ENCODE data around the gene ZFYVE9. TPM values are rescaled to one million over a fixed set of nuclear protein-coding genes. Genes with fewer than 3 reads are reported as not detected.

The ZFYVE9 gene
- total and polyA plus RNA-seq, 2 of the 4 experiments (the other 2 are of a cell fraction), result 8.3 to 28.7 TPM

DNA sequence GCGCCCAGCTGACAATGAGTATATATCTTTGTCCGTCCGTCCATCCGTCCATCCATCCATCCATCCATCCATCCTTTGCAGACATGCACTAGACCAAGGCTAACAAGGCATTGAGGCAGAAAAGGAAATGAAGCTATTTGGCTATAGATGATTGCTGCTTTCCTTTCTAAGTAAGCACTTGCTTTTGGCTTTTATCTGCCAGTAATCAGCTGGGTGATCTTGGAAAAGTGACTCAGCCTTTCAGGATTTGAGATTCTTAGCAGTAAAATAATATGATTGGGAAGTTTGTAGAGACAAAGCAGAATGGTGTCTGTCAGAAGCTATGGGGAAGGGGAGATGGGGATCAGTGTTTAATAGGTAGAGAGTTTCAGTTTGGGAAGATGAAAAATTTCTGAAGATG is 22.7 kb downstream of the ZFYVE9 start:
- Histone ChIP-seq H3K9ac (ENCODE audit: low read depth, low read length) (no peak overlapping the region), H3K36me3 (ENCODE audit: control insufficient read depth, insufficient read depth, low read length) (no peaks in the 10 kb centered on the region), H3K4me2 (ENCODE audit: low read depth, low read length) (no peak overlapping the region), H2BK120ac (ENCODE audit: low read depth, low read length) (no peak overlapping the region), H2AFZ (replicated peaks; ENCODE audit: low read length, poor library complexity) (no peak overlapping the region), H3K4me1 (ENCODE audit: control insufficient read depth, insufficient read depth, low read length) (no peaks in the 10 kb centered on the region; the same call in 1 of the 2 replicates), H4K20me1 (ENCODE audit: insufficient read depth, low read length) (peaks cover 10% of the 10 kb centered on the region; the same call in 1 of the 2 replicates), H4K91ac (ENCODE audit: insufficient read depth, low read depth, low read length) (no peak overlapping the region), H4K8ac (ENCODE audit: low read depth in 2 of 2, low read length in 2 of 2) (no peak overlapping the region), H3K14ac (replicated peaks; ENCODE audit: low read depth, low read length) (no peak overlapping the region), H3K27ac (ENCODE audit: insufficient read depth, low read length) (no peak overlapping the region), H4K5ac (ENCODE audit: low read depth, low read length) (no peak overlapping the region), H3K9me3 (ENCODE audit: control insufficient read depth, insufficient read depth, low read length) (no peaks in the 10 kb centered on the region), H2BK15ac (ENCODE audit: low read depth, low read length) (no peak overlapping the region), H2AK9ac (replicated peaks; ENCODE audit: low read depth, low read length, poor library complexity) (no peak overlapping the region), H3K56ac (ENCODE audit: extremely low read depth, insufficient read depth, low read length) (no peak overlapping the region), H2AK5ac (ENCODE audit: low read depth, low read length) (no peak overlapping the region), H3K18ac (ENCODE audit: low read depth, low read length) (no peak overlapping the region), H3K27me3 (ENCODE audit: control insufficient read depth, insufficient read depth, low read length) (no peaks in the 10 kb centered on the region), H2BK5ac (ENCODE audit: low read depth, low read length, poor library complexity, severe bottlenecking) (no peak overlapping the region), H3K4ac (ENCODE audit: low read depth, low read length) (no peak overlapping the region), H3K9me1 (ENCODE audit: insufficient read depth, low read length) (no peaks in the 10 kb centered on the region), H3K4me3 (ENCODE audit: insufficient read depth, low read depth, low read length) (no peak overlapping the region), H2BK20ac (ENCODE audit: low read depth, low read length) (no peak overlapping the region), H3K23ac (ENCODE audit: low read depth, low read length) (no peak overlapping the region), H3K79me1 (ENCODE audit: low read depth in 1 of 2, low read length in 2 of 2) (peaks cover 36 to 50% of the 10 kb centered on the region in 2 experiments)
- ChIA-PET CTCF (no interaction called here), POLR2A (ENCODE audit: unreplicated experiment) (no interaction called here)
- intact Hi-C loops (cut with micrococcal nuclease), result no loop called here
- WGBS, 2 experiments (ENCODE audit: extremely low coverage in 2 of 2, insufficient read length in 1 of 2), result no CpG with 5 or more reads among the region's 4 CpGs
- TF ChIP-seq, protein P1, sequence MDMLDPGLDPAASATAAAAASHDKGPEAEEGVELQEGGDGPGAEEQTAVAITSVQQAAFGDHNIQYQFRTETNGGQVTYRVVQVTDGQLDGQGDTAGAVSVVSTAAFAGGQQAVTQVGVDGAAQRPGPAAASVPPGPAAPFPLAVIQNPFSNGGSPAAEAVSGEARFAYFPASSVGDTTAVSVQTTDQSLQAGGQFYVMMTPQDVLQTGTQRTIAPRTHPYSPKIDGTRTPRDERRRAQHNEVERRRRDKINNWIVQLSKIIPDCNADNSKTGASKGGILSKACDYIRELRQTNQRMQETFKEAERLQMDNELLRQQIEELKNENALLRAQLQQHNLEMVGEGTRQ (IDR thresholded peaks at IDR 0.05; ENCODE audit: low read depth, low read length), result no peak
- no peak for TF ChIP-seq RFX5 (IDR thresholded peaks at IDR 0.05; ENCODE audit: low read depth, low read length)
- TF ChIP-seq MAFK (IDR thresholded peaks at IDR 0.05; ENCODE audit: low read depth, low read length), result no peak
- no peak for TF ChIP-seq RCOR1 (IDR thresholded peaks at IDR 0.05; ENCODE audit: insufficient replicate concordance, low read length)
- TF ChIP-seq, protein P2, sequence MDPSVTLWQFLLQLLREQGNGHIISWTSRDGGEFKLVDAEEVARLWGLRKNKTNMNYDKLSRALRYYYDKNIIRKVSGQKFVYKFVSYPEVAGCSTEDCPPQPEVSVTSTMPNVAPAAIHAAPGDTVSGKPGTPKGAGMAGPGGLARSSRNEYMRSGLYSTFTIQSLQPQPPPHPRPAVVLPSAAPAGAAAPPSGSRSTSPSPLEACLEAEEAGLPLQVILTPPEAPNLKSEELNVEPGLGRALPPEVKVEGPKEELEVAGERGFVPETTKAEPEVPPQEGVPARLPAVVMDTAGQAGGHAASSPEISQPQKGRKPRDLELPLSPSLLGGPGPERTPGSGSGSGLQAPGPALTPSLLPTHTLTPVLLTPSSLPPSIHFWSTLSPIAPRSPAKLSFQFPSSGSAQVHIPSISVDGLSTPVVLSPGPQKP (IDR thresholded peaks at IDR 0.05; ENCODE audit: borderline replicate concordance, low read depth, low read length), result no peak
- TF ChIP-seq BHLHE40 (IDR thresholded peaks at IDR 0.05; ENCODE audit: low read depth, low read length), result no peak
- TF ChIP-seq MXI1 (IDR thresholded peaks at IDR 0.05; ENCODE audit: borderline replicate concordance, low read depth, low read length), result no peak
- TF ChIP-seq, protein P3, sequence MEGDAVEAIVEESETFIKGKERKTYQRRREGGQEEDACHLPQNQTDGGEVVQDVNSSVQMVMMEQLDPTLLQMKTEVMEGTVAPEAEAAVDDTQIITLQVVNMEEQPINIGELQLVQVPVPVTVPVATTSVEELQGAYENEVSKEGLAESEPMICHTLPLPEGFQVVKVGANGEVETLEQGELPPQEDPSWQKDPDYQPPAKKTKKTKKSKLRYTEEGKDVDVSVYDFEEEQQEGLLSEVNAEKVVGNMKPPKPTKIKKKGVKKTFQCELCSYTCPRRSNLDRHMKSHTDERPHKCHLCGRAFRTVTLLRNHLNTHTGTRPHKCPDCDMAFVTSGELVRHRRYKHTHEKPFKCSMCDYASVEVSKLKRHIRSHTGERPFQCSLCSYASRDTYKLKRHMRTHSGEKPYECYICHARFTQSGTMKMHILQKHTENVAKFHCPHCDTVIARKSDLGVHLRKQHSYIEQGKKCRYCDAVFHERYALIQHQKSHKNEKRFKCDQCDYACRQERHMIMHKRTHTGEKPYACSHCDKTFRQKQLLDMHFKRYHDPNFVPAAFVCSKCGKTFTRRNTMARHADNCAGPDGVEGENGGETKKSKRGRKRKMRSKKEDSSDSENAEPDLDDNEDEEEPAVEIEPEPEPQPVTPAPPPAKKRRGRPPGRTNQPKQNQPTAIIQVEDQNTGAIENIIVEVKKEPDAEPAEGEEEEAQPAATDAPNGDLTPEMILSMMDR (conservative IDR thresholded peaks at IDR 0.05; ENCODE audit: low read depth, low read length), result no peak
- DNase-seq, result peak; percentile 51
- in situ Hi-C loops (cut with MboI; ENCODE audit: low sequenced_read_pairs), result no loop called here
- dilution Hi-C loops (cut with HindIII; ENCODE audit: low sequenced_read_pairs, unreplicated experiment), result no loop called here
- ATAC-seq (ENCODE audit: low read depth), result peak; percentile 29
- BruUV-seq (replicated peaks), result no TSS peak

All from IMR-90 (cell line).